ENCODE results near the gene MAML2. TPM values are rescaled to one million over a fixed set of nuclear protein-coding genes. Genes with fewer than 3 reads are reported as not detected.

MAML2 gene
- total and polyA plus RNA-seq, 2 of the 8 experiments (the other 6 are each of a cell fraction or from before 2014, with no cell fraction given), result 3.8 to 6.6 TPM

GRCh38 chr11:96113193-96113681 is 229.8 kb downstream of the MAML2 start:
- no peak overlapping the region for H4K5ac ChIP-seq (ENCODE audit: insufficient read length, low read depth, low read length)
- DNase-seq (ENCODE audit: low read depth in 1 of 2, low spot score in 2 of 2) (no peak), FAIRE-seq (no peak)
- H3K79me1 ChIP-seq (ENCODE audit: low read depth, low read length), result no peaks in the 10 kb centered on the region
- H4K91ac ChIP-seq (replicated peaks; ENCODE audit: insufficient read length, low read length), result no peak overlapping the region
- no peak overlapping the region for H2AFZ ChIP-seq (ENCODE audit: low read length)
- no peak overlapping the region for H3K18ac ChIP-seq (ENCODE audit: extremely low read depth, low read length)
- no peaks in the 10 kb centered on the region for H3K9me3 ChIP-seq (ENCODE audit: insufficient read depth in 2 of 2, low read depth in 1 of 2, low read length in 1 of 2)
- H3K9ac ChIP-seq (replicated peaks in 1 of 4; ENCODE audit: extremely low read depth in 1 of 4, low read depth in 3 of 4, low read length in 3 of 4), result no peak overlapping the region
- no peak overlapping the region for H2BK20ac ChIP-seq (ENCODE audit: low read length)
- no peak overlapping the region for H3K4ac ChIP-seq (replicated peaks; ENCODE audit: insufficient read length, low read depth, low read length)
- H3K23ac ChIP-seq (ENCODE audit: insufficient read length), result no peak overlapping the region
- no peaks in the 10 kb centered on the region for H4K20me1 ChIP-seq (replicated peaks in 1 of 2; ENCODE audit: control insufficient read depth in 1 of 2, insufficient read depth in 2 of 2, low read length in 2 of 2)
- H2AK5ac ChIP-seq (ENCODE audit: low read depth, low read length), result no peak overlapping the region
- no peak overlapping the region for H2BK15ac ChIP-seq (ENCODE audit: low read length)
- no peak overlapping the region for H3K14ac ChIP-seq (ENCODE audit: insufficient read length)
- H3K23me2 ChIP-seq (ENCODE audit: low read depth, low read length), result 0 out of 2 replicates have a peak, but pooled peaks cover 4% of the 10 kb centered on the region
- H3K4me2 ChIP-seq (ENCODE audit: insufficient read depth in 1 of 2, low read depth in 2 of 2, low read length in 2 of 2), result no peak overlapping the region
- H4K8ac ChIP-seq (ENCODE audit: extremely low read depth, insufficient read depth, low read length), result no peak overlapping the region
- WGBS, 2 experiments (ENCODE audit: extremely low coverage in 1 of 2, insufficient coverage in 1 of 2, insufficient read length in 1 of 2, insufficient replicate concordance in 2 of 2, low coverage in 1 of 2, low lambda C conversion rate in 2 of 2, missing lambda C conversion rate in 1 of 2), result 67 to 100% methylated on average over 2 to 4 of the region's 4 CpGs
- peaks cover 0 to 3% (median 1%) of the 10 kb centered on the region in 4 experiments; a peak in 2 of 7 replicates for H3K4me1 ChIP-seq (replicated peaks in 1 of 4; ENCODE audit: control insufficient read depth in 3 of 4, insufficient read depth in 4 of 4, low read length in 3 of 4)
- H3K56ac ChIP-seq (replicated peaks; ENCODE audit: insufficient read length, low read depth, low read length), result no peak overlapping the region
- CTCF ChIA-PET (ENCODE audit: partially characterized antibody), result interaction anchor here (1.1 kb wide), 1 partner anchor 9 kb away, joined by 3 read pairs; no protein-coding TSS in a partner anchor
- H2BK5ac ChIP-seq (ENCODE audit: low read depth, low read length), result no peak overlapping the region
- POLR2A ChIA-PET (ENCODE audit: partially characterized antibody), result no interaction called here
- no peak overlapping the region for H3K4me3 ChIP-seq (ENCODE audit: extremely low read depth in 1 of 4, insufficient read depth in 2 of 4, low read depth in 3 of 4, low read length in 4 of 4)
- H3K27ac ChIP-seq (ENCODE audit: low read depth, low read length), result no peak overlapping the region
- no peaks in the 10 kb centered on the region for H3K27me3 ChIP-seq (replicated peaks in 1 of 4; ENCODE audit: control insufficient read depth in 3 of 4, extremely low read depth in 1 of 4, insufficient read depth in 3 of 4, low read length in 3 of 4)
- H3K36me3 ChIP-seq (ENCODE audit: control insufficient read depth in 2 of 4, insufficient read depth in 4 of 4, low read length in 3 of 4), result no peaks in the 10 kb centered on the region
- H2BK120ac ChIP-seq (replicated peaks; ENCODE audit: low read depth, low read length), result no peak overlapping the region
- no peak overlapping the region for H2BK12ac ChIP-seq (ENCODE audit: low read depth, low read length)
- no peaks in the 10 kb centered on the region for H3K79me2 ChIP-seq (ENCODE audit: control insufficient read depth in 1 of 2, insufficient read depth in 2 of 2, low read length in 2 of 2)
- TF ChIP-seq TCF12 (IDR thresholded peaks at IDR 0.05; ENCODE audit: low read depth, low read length) (no peak), EZH2 (IDR thresholded peaks at IDR 0.05; ENCODE audit: low read depth, low read length, severe bottlenecking) (no peak), TBP (IDR thresholded peaks at IDR 0.05; ENCODE audit: low read depth, low read length) (no peak), TAF7 (optimal IDR thresholded peaks at IDR 0.05; ENCODE audit: borderline replicate concordance, low read depth, low read length) (no peak), ATF3 (IDR thresholded peaks at IDR 0.05; ENCODE audit: insufficient read depth, low read depth, low read length) (no peak), FOSL1 (IDR thresholded peaks at IDR 0.05; ENCODE audit: insufficient read depth, low read depth, low read length) (no peak), TAF1 (IDR thresholded peaks at IDR 0.05; ENCODE audit: low read depth, low read length) (no peak), YY1 (IDR thresholded peaks at IDR 0.05; ENCODE audit: low read depth, low read length) (no peak), NRF1 (IDR thresholded peaks at IDR 0.05; ENCODE audit: low read depth, low read length) (no peak), CEBPB (IDR thresholded peaks at IDR 0.05; ENCODE audit: low read depth, low read length) (no peak), BACH1 (IDR thresholded peaks at IDR 0.05; ENCODE audit: low read length) (no peak), HDAC6 (IDR thresholded peaks at IDR 0.05; ENCODE audit: low read depth, low read length) (no peak), EGR1 (IDR thresholded peaks at IDR 0.05; ENCODE audit: borderline replicate concordance, low read depth, low read length) (no peak), HDAC2 (IDR thresholded peaks at IDR 0.05; ENCODE audit: borderline replicate concordance in 1 of 2, low read depth in 2 of 2, low read length in 2 of 2) (no peak), SP1 (IDR thresholded peaks at IDR 0.05; ENCODE audit: low read depth, low read length) (no peak)
